WERI-Rb-1 (cell line): Measurements from ENCODE around the gene VSIR.

ENCODE experiments used
- DNase-seq: peaks from one replicate; pipeline ENCODE4 v3.0.0-alpha.2; 2020
- H3K27ac ChIP-seq: fragments of 250-450 bp; sonication (Bioruptor Pico); 2 replicates; pipeline ENCODE4 v1.5.1; 2020; ENCODE audit warnings: mild to moderate bottlenecking, moderate library complexity
- H3K27me3 ChIP-seq: fragments of 250-450 bp; sonication (Bioruptor Pico); 2 replicates; pipeline ENCODE4 v1.5.1; 2021; ENCODE audit warnings: mild to moderate bottlenecking, low read depth, moderate library complexity; ENCODE audit not compliant: insufficient read depth, severe bottlenecking
- H3K36me3 ChIP-seq: fragments of 250-450 bp; sonication (Bioruptor Pico); 2 replicates; pipeline ENCODE4 v1.5.1; 2020; ENCODE audit warnings: mild to moderate bottlenecking, moderate library complexity
- H3K4me3 ChIP-seq: 2 replicates; pipeline ENCODE4 v1.5.1; 2011; ENCODE audit warnings: low read depth, mild to moderate bottlenecking, control low read depth, low read length
- H3K9me3 ChIP-seq: fragments of 250-450 bp; sonication (Bioruptor Pico); 2 replicates; pipeline ENCODE4 v1.5.1; 2021; ENCODE audit warnings: mild to moderate bottlenecking, moderate library complexity; ENCODE audit not compliant: severe bottlenecking
- CTCF ChIP-seq: IDR thresholded peaks from 2 replicates; pipeline ENCODE4 v1.5.1; 2011; ENCODE audit warnings: low read depth, mild to moderate bottlenecking, control low read depth, inconsistent platforms, low read length

Gene VSIR

GRCh38 chr10:71818674-71819260 lies 45.4 kb upstream of the VSIR start:
- Histone ChIP-seq H3K27me3 (no peaks in the 10 kb centered on the region), H3K36me3 (peaks cover 87% of the 10 kb centered on the region), H3K27ac (no peak overlapping the region), H3K9me3 (no peaks in the 10 kb centered on the region), H3K4me3 (no peak overlapping the region)
- no peak for TF ChIP-seq CTCF
- no peak for DNase-seq

DNA sequence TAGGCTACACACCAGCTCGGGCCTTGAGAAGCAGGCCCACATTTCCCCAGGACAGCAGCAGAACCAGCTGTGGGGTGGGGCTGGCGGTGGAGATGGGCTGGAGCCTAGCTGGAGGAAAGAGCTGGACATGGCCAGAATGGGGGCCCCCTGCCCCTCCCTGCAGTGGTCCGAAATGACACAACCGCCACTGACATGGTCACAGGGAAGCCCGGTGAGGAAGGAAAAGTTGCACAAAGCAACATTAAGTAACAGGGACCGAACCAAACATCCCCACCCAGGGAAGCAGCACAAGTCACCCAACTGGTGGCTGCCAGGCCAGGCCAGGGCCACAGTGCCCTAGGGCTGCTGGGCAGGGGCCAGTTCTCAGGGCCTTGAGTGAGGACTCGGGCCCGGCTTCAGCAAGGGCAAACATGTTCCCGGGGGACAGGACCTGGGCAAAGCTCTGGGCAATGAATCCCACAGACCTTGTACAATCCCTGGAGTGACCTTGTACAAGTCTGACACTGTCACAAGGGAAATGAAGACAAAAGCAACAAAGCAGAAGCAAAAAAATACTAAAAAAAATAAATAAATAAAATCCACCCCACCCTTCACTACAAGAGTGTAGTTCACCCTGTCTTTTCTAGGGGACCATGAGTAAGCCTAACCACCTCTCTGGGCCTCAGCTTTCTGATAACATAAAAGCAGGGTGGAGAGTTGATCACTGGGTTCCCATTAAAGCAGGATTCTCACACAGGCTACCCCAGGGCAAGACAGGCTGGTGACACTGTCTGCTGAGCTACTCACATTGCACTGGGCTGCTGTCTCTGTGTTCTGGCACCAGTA lies 44.7 kb upstream of the VSIR start:
- Histone ChIP-seq H3K36me3 (peaks cover 88% of the 10 kb centered on the region), H3K27me3 (no peaks in the 10 kb centered on the region), H3K4me3 (no peak overlapping the region), H3K9me3 (no peaks in the 10 kb centered on the region), H3K27ac (no peak overlapping the region)
- no peak for DNase-seq
- no peak for TF ChIP-seq CTCF

GRCh38 chr10:71816936-71817618 lies 43.8 kb upstream of the VSIR start:
- H3K9me3 ChIP-seq = no peaks in the 10 kb centered on the region
- H3K27ac ChIP-seq = no peak overlapping the region
- no peak for TF ChIP-seq CTCF
- H3K4me3 ChIP-seq = no peak overlapping the region
- peaks cover 94% of the 10 kb centered on the region for H3K36me3 ChIP-seq
- H3K27me3 ChIP-seq = no peaks in the 10 kb centered on the region
- no peak for DNase-seq

- Histone ChIP-seq H3K9me3 (no peaks in the 10 kb centered on the region), H3K27ac (no peak overlapping the region), H3K27me3 (no peaks in the 10 kb centered on the region), H3K4me3 (no peak overlapping the region), H3K36me3 (peaks cover 91% of the 10 kb centered on the region)
- no peak for TF ChIP-seq CTCF
- no peak for DNase-seq
Observed at GRCh38 chr10:71816421-71816851, 43.1 kb upstream of the VSIR start.

DNA sequence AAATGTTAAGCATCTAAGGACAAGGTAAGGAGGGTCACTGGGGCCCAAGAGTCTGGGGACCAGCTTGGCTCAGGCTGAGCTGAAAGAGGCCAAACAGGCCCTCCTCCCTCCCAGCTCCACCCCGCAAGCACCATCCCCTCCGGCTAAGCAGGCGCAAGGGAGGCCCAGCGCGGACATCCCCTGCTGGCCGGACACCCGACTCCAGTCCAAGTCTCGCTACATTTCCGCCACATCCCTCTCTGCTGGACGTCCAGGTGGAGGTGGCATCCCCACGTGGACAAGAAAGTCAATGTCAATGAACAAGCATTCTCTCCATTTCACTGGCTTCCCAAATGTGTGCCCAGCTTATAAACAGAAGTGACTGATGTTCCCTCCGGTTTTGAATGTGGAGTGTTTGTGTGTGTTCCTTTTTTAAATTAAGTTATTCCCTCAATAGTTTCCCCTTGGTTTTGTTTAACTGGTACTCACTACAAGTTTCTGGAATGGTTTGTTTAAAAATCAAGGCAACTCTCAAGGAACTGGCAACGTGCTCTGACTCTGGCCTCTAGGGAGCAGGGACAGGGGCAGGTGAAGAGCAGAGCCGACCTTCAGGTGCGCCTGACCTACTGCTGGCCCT lies 42.3 kb upstream of the VSIR start:
- H3K4me3 ChIP-seq = no peak overlapping the region
- no peak for TF ChIP-seq CTCF
- H3K9me3 ChIP-seq = no peaks in the 10 kb centered on the region
- peaks cover 88% of the 10 kb centered on the region for H3K36me3 ChIP-seq
- no peak overlapping the region for H3K27ac ChIP-seq
- no peak for DNase-seq
- H3K27me3 ChIP-seq = no peaks in the 10 kb centered on the region
